ENCODE measurements around the gene MSN.

The MSN gene

DNA sequence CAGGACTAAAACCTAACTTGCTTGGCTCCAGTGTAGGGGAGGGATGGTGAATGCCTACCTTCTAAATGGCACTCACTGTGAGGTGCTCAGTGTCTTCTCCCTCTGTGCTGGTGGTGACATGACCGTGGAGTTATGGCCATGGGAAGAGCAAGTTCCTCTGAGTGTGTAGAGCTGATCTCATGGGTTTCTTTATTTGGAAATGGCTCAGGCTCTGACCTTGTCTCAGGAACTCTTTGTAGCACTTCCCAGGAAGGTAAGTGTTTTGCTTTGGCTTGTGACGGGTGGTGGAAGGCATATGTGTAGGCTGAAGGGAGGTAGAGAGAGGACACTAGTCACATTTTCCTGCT lies 6.4 kb downstream of the MSN start:
- no peak for DNase-seq (ENCODE audit: low read depth in 2 of 2)

DNA sequence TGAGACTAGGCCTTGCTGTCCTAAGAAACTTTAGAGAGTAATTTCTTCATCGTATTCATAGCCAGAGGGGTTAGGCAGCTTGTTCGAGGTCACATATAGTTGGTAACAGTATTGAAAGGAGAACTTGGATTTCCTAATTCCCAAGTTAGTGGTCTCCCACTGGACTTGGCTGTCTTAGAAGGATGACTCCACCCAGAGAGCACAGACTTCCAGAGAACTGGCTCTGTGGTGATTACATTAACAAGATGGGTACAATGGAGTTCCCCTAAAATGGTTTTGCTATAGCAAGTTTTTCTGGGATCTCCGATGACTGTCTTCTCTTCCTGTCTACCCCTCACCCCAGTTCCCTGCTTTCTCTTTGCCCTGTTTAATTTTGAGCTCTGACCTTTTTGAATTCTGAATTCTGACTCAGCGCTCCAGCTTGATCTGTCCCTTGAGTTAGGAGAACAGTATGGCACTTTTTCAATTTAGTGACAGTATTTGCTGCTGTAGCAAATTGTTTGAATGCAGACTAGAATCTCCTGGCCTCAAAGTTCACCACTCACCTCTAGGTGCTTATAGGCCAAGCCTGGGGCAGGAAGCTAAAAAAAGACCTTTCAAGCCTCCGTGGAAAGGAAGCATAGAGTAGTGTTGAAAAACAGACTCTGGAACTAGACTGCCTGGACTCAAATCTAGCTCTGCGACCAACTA lies 6.9 kb downstream of the MSN start:
- DNase-seq (ENCODE audit: low read depth in 2 of 2), result no peak

DNA sequence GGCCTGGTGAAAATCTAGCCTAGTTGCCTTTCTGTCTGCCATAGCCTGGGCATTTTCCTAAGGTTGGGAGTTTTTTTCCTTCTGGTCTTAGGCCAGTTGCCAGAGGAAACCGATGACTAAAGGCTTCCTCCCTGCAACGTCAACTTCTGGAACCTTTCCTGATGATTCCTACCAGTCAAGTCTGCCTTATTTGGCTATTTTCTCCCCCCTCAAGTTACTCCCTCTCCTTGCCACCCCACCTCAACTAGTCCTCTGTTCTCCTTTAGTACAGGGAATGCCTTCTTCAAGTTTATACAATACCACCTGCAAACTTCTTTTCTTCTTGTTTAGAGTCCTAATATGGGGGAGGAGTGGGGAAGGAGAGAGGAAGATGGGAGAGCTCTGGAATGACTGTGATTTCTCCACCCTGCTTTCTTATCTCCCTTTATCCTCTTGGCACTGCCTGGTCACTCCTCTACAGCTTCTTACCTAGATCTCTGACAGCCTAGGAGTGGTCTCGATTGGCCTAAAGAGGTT lies 10.6 kb downstream of the MSN start:
- DNase-seq (ENCODE audit: low read depth in 2 of 2), result no peak

DNA sequence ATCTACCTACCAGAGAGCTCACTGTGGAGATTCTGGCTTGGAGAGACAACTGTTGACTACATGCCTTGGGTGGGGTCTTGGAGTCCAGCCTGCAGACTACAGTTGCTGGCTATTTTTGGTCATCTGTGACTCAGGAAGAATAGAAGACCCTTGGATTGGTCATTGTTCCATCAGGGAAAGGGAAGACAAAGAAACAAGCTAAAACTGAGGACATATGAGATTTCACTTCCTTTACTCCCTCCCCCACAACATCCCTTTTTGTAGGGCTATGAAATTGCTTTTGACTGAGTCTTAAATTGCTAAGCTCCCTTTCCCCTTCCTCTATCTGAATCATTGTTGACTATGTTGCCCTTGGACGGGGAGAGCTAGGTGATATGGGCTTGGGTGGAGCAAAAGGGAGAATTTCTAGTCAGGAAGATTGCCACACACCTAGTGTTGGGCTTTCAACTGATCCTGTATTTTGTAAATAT lies 11.7 kb downstream of the MSN start:
- DNase-seq (ENCODE audit: low read depth in 2 of 2), result no peak

- no peak for DNase-seq (ENCODE audit: low read depth in 2 of 2)
Observed at GRCh38 chrX:65681810-65682209, 14.4 kb downstream of the MSN start.

GRCh38 chrX:65685112-65685511 lies 17.7 kb downstream of the MSN start:
- DNase-seq (ENCODE audit: low read depth in 2 of 2), result no peak

DNA sequence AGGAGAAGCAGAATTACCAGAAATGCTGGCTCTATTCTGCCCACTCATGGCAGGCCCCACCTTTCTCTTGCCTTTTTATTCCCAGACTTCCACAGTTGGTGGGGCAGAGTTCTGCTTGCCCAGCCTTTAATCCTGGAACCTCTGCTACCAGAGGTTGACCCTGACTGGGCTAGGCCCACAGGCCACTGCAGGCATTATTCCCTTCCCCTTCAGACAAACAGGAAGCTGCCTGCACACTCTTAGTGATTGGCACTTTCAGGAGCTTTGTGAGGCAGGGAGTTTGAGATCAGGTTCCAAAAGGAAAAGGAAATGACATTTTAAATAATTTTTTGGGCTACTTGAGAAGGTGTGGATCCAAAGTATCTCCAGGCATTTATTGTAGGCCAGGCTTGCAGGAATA lies 18.8 kb downstream of the MSN start:
- DNase-seq (ENCODE audit: low read depth in 2 of 2), result no peak

GRCh38 chrX:65687367-65687766 lies 19.9 kb downstream of the MSN start:
- no peak for DNase-seq (ENCODE audit: low read depth in 2 of 2)

GRCh38 chrX:65688403-65688871 lies 21.0 kb downstream of the MSN start:
- no peak for DNase-seq (ENCODE audit: low read depth in 2 of 2)

DNA sequence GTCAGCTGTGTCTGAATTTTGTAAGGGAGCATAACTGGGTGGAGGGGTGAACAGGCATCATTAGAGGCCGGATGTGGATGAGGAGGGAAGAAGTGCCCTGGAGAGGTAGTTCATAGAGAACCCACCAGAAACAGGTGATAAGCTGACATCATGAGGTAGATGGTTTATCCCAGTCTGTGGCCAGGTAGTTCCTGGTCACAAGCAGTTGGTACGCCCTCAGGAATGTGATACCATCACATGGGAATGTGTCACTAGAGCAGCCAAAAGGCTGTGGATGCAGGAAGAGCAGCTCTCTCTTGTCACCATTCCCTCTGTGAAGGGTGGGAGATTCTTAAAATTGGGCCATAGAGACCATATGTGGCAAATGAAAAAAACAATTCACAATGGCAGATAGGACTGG lies 21.9 kb downstream of the MSN start:
- no peak for DNase-seq (ENCODE audit: low read depth in 2 of 2)

DNA sequence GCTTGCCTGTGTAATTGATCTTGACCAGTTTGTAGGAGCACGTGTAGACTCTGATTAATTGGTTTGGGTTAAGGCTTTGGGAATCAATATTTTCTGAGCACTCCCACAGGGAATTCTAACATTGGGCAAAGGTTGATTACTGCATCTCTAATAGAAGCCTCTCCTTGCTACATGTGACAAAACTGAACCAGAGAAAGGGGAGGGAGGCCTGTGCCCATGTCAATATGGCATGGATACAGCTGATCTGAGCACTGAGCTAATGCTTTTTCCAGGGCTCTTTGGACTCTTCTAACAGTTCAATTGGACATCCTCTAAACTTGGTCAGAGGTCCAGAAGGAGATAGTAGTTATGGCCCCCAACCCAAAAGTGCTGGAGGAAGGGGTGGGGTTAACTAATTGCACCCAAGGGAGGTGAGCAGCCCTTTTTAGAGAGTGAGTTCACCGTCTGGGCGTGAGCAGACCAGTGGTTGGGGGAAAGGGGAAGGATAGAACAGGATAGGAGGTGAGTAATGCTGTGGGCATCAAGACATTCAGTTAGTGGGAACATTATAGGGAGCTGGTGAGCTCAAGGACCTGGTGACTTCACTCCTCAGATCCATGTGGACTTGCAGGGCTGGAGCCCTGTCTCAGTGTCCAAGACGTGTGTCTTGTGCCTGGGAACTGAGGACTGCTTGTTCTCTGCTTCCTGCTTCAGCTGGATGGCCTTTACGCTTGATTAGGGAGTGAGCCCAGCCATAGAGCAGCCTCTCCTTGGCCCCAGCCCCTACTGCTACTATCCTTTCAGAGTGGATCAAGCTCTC lies 22.8 kb downstream of the MSN start:
- DNase-seq (ENCODE audit: low read depth in 2 of 2), result no peak

DNA sequence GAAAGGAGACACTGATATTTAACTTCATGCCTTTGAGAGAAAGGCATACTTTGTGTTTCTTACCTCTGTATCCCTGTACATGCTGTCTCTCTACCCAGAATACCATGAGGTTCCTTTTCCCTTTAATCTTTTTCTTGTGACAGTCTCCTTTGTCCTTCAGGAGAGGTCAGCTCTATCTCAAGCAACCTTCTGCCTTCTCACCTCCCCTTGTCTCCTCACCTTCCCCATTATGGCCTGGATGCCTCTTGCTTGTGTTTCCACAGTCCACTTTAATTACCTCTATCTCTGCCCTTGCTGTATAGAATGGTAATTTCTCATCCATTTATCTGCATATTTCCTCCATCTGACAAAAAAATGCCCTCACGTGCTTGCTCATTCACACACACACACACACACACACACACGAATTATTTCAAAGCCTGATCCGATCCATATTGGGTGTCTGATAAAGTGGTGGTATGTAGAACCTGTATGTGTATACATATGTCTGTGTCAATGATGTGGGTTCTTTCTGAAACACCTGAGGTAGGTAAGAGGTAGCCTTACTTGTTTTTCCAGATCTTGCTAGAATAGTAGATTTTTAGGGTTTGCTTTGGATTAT lies 28.5 kb downstream of the MSN start:
- no peak for DNase-seq (ENCODE audit: low read depth in 2 of 2)

GRCh38 chrX:65696613-65697012 lies 29.2 kb downstream of the MSN start:
- no peak for DNase-seq (ENCODE audit: low read depth in 2 of 2)

- DNase-seq (ENCODE audit: low read depth in 2 of 2), result no peak
Observed at GRCh38 chrX:65697211-65697641, 29.8 kb downstream of the MSN start.

DNA sequence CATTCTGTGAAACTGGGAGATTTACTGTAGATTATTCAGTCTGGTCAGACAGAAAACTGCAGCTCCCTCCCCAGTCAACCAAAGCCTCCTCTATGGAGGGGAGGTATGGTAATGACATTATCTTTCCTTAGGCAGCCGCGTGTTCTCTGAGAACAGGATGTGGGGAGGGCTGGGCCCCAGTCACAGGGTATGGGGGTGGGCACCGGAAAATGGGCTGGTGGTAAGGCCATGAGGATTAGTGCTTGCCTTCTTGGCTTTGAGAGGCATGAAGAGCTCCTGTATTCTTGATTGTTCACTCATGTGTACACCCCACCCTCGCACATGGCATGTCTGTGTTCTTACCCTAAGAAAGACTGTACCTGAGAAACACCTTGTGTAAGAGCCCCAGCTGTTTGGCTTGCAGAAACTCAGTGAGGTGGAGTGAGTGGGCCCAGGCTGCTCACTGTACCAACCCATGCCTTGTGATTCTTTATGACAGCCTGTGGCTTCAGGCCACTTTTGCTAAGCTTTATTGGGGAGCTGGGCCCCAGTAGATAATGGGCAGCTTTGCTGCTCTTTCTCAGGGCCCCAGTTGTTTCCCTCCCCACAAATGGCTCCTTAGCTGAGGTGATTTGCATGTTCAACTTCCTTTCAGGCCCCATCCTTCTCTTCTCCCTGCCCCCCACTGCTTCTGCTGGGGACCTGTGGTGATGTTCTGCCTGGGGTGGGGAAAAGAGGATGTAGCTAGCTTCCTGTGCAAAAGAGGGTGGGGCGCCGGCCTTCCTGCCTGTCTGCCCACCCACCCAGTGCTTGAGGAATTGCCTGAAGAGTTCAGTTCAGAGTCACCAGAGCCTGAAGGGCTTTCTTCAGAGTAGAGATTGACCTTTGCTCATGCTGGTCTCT lies 30.7 kb downstream of the MSN start:
- peak; percentile 46 to 53 for DNase-seq (ENCODE audit: low read depth in 2 of 2)

DNA sequence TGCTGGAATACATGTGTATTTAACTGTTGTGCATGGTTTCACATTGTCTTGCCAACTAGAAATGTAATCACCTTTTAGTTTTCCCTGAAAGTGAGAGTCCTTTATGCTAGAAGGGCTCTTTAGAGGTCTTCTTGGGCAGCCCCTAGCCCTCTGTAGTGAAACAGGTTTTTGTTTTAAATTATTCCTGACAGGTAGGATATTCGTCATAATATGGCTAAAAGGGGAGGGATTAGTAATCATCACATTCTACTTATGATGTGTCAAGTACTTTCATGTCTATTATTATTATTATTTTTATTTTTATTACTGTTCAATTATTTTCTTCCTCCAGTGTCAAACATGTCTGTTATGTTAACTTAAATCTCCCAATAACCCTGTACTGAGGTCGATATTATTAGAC lies 35.5 kb downstream of the MSN start:
- DNase-seq (ENCODE audit: low read depth in 2 of 2), result no peak

GRCh38 chrX:65705439-65705838 lies 38.0 kb downstream of the MSN start:
- DNase-seq (ENCODE audit: low read depth in 2 of 2), result no peak

GRCh38 chrX:65706041-65706828 lies 38.8 kb downstream of the MSN start:
- no peak for DNase-seq (ENCODE audit: low read depth in 2 of 2)

- no peak for DNase-seq (ENCODE audit: low read depth in 2 of 2)
Observed at GRCh38 chrX:65707151-65707550, 39.7 kb downstream of the MSN start.

- no peak for DNase-seq (ENCODE audit: low read depth in 2 of 2)
Observed at GRCh38 chrX:65712005-65712806, 44.8 kb downstream of the MSN start.

Measured in stimulated activated CD8-positive, alpha-beta memory T cell treated with anti-CD3 and anti-CD28 coated beads, Interleukin-2, amount 100 ng/mL, for 1 hour (primary cell).